ENCODE results near the gene GAS2L1.

GRCh38 chr22:29291215-29291614 lies 15.2 kb upstream of the GAS2L1 start:
- TF ChIP-seq FOS (IDR thresholded peaks at IDR 0.05; ENCODE audit: borderline replicate concordance, insufficient read depth, low read length): no peak
- no peak for TF ChIP-seq EZH2 (IDR thresholded peaks at IDR 0.05; ENCODE audit: borderline replicate concordance, low read depth, low read length, severe bottlenecking)
- no peak for TF ChIP-seq CTCF (IDR thresholded peaks at IDR 0.05; ENCODE audit: extremely low read depth in 1 of 2, insufficient read depth in 1 of 2, low read depth in 1 of 2, low read length in 2 of 2)
- TF ChIP-seq POLR2AphosphoS5 (IDR thresholded peaks at IDR 0.05; ENCODE audit: insufficient read depth, low read depth, low read length): no peak
- TF ChIP-seq POLR2A (IDR thresholded peaks at IDR 0.05; ENCODE audit: low read depth, low read length): no peak
- TF ChIP-seq MAX (IDR thresholded peaks at IDR 0.05; ENCODE audit: insufficient read depth, insufficient read length): no peak
- TF ChIP-seq JUN (IDR thresholded peaks at IDR 0.05; ENCODE audit: borderline replicate concordance, insufficient read depth, insufficient read length, low read depth): no peak
- no peak for TF ChIP-seq GATA2 (IDR thresholded peaks at IDR 0.05; ENCODE audit: insufficient read depth, insufficient read length, low read depth, low read length)
- TF ChIP-seq MYC (IDR thresholded peaks at IDR 0.05; ENCODE audit: low read depth, low read length): no peak
